Ishikawa (cell line): ENCODE results near the gene CCNK.

ENCODE experiments used
- CEBPB ChIP-seq: IDR thresholded peaks from 2 replicates; pipeline ENCODE4 v1.6.1; 2012
- CREB1 ChIP-seq: IDR thresholded peaks from 2 replicates; pipeline ENCODE4 v1.6.1; 2012; ENCODE audit warnings: low read depth
- EGR1 ChIP-seq: IDR thresholded peaks from 2 replicates; pipeline ENCODE4 v1.6.1; 2012
- EP300 ChIP-seq: IDR thresholded peaks from 2 replicates; pipeline ENCODE4 v1.6.1; 2012; ENCODE audit warnings: borderline replicate concordance
- FOXM1 ChIP-seq: IDR thresholded peaks from 2 replicates; pipeline ENCODE4 v1.6.1; 2012; ENCODE audit warnings: low read depth, borderline replicate concordance
- NFIC ChIP-seq: IDR thresholded peaks from 2 replicates; pipeline ENCODE4 v1.6.1; 2012
- RAD21 ChIP-seq: IDR thresholded peaks from 2 replicates; pipeline ENCODE4 v1.6.1; 2012; ENCODE audit warnings: low read depth
- TAF1 ChIP-seq: IDR thresholded peaks from 2 replicates; pipeline ENCODE4 v1.6.1; 2012; ENCODE audit warnings: low read depth, mild to moderate bottlenecking
- TCF12 ChIP-seq: IDR thresholded peaks from 2 replicates; pipeline ENCODE4 v1.6.1; 2012; ENCODE audit warnings: low read depth
- TEAD4 ChIP-seq: IDR thresholded peaks from 2 replicates; pipeline ENCODE4 v1.6.1; 2012
- YY1 ChIP-seq: IDR thresholded peaks from 2 replicates; pipeline ENCODE4 v1.6.1; 2012; ENCODE audit warnings: low read depth
- ZBTB7A ChIP-seq: IDR thresholded peaks from 2 replicates; pipeline ENCODE4 v1.6.1; 2012; ENCODE audit warnings: low read depth
- TF ChIP-seq, protein P1 (sequence below): IDR thresholded peaks from 2 replicates; pipeline ENCODE4 v1.6.1; 2012; ENCODE audit warnings: low read depth, mild to moderate bottlenecking
- TF ChIP-seq, protein P2 (sequence below): IDR thresholded peaks from 2 replicates; pipeline ENCODE4 v1.6.1; 2012
- TF ChIP-seq, protein P3 (sequence below): IDR thresholded peaks from 2 replicates; pipeline ENCODE4 v1.6.1; 2012

Gene CCNK

DNA sequence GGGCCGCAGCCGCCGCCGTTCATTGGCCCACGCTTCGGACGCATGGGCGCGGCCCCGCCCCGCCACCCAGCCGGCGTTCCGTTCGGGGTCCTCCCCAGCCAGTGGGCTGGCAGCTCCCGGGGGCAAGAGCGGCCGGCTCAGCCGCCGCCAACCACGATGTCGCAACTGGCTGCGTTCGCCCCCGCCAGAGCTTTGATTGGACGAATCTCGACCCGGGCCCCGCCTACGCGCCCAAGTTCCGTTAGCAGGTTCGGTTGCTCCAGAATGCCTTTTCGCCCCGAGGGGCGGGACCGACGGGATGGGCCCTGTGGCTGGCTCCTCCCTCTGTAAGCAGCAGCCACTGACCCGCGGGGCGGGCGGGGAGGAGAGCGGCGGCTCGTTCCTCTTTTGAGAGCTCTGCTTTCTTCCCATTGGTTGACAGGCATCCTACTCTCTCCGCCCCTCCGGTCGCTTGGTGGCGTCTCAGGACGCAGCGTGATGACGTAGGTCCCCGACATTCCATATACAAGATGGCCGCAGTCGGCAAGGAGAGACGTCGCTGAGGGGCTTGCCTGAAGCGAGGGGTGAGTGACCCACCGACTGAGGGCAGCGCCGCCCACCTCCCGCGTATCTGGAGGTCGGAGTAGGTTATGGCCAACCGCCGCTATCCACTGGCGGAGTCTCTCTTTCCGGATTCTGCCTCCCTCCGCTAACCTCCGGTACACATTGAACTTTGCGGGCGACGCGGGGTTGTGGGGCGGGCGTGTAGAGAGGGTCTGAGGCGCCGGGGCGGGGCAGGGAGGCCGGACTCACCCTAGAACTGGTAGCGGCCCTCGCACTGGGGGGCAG is at the start of gene CCNK:
Gene CCNK, plus strand, starts transcription at position 493 of the 828 bp plus-strand sequence. CDS start 11,269 bp downstream, outside the sequence.
- TF ChIP-seq ZBTB7A = no peak
- TF ChIP-seq EP300 = no peak
- TF ChIP-seq CEBPB = peak; percentile 85
- TF ChIP-seq, protein P1, sequence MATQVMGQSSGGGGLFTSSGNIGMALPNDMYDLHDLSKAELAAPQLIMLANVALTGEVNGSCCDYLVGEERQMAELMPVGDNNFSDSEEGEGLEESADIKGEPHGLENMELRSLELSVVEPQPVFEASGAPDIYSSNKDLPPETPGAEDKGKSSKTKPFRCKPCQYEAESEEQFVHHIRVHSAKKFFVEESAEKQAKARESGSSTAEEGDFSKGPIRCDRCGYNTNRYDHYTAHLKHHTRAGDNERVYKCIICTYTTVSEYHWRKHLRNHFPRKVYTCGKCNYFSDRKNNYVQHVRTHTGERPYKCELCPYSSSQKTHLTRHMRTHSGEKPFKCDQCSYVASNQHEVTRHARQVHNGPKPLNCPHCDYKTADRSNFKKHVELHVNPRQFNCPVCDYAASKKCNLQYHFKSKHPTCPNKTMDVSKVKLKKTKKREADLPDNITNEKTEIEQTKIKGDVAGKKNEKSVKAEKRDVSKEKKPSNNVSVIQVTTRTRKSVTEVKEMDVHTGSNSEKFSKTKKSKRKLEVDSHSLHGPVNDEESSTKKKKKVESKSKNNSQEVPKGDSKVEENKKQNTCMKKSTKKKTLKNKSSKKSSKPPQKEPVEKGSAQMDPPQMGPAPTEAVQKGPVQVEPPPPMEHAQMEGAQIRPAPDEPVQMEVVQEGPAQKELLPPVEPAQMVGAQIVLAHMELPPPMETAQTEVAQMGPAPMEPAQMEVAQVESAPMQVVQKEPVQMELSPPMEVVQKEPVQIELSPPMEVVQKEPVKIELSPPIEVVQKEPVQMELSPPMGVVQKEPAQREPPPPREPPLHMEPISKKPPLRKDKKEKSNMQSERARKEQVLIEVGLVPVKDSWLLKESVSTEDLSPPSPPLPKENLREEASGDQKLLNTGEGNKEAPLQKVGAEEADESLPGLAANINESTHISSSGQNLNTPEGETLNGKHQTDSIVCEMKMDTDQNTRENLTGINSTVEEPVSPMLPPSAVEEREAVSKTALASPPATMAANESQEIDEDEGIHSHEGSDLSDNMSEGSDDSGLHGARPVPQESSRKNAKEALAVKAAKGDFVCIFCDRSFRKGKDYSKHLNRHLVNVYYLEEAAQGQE = no peak
- TF ChIP-seq, protein P2, sequence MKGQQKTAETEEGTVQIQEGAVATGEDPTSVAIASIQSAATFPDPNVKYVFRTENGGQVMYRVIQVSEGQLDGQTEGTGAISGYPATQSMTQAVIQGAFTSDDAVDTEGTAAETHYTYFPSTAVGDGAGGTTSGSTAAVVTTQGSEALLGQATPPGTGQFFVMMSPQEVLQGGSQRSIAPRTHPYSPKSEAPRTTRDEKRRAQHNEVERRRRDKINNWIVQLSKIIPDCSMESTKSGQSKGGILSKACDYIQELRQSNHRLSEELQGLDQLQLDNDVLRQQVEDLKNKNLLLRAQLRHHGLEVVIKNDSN = no peak
- TF ChIP-seq RAD21 = no peak
- TF ChIP-seq, protein P3, sequence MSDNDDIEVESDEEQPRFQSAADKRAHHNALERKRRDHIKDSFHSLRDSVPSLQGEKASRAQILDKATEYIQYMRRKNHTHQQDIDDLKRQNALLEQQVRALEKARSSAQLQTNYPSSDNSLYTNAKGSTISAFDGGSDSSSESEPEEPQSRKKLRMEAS = no peak; the same call in 1 of the 2 replicates
- TF ChIP-seq TAF1 = peak; percentile 90
- TF ChIP-seq YY1 = peak; percentile 98
- peak; percentile 71 for TF ChIP-seq TEAD4
- peak; percentile 49; the same call in 1 of the 2 replicates for TF ChIP-seq TCF12
- TF ChIP-seq NFIC = no peak
- TF ChIP-seq EGR1 = peak; percentile 96
- no peak; the same call in 1 of the 2 replicates for TF ChIP-seq FOXM1
- peak; percentile 98 for TF ChIP-seq CREB1

DNA sequence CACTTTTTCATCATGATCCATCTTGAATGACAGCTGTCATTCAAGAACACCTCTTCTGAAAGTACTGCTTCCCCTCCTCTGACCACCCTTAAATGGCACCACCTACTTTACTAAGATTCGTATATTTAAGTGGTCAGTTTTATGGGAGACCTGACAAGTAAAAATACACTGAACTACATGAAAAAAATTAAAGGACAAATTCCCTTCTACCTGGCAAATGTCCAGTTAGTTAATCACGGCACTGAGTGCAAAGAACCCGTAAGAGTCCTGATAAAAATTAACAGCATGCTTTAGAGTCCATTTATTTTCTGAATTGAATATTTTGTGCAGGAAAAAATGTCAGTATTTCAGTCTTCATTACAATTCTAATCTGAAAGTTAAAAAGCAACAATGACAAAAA is 49.2 kb upstream of the CCNK start:
- TF ChIP-seq ZBTB7A = no peak
- no peak for TF ChIP-seq TCF12

DNA sequence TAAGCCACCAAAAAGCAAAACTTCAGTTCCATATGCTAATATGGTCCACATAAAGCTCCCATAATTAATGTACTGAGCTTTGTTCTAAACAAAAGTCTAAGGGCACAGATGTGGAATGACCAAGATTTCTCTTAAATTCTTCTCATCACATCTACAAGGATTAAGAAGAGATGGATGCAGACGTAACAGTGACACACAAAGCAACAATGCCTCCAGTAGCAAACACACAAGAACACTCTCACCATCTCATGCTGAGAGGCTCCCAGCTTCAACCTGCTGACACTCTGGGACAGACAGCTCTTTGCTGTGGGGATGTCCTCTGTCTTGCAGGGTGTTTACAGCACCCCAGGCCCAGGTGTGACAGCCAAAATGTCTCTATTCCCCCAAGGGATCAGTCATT is 48.7 kb upstream of the CCNK start:
- TF ChIP-seq EGR1 (no peak), NFIC (no peak), TAF1 (no peak), EP300 (no peak), FOXM1 (no peak), TCF12 (no peak), CREB1 (no peak), RAD21 (no peak), CEBPB (no peak), YY1 (no peak), ZBTB7A (no peak), TEAD4 (no peak)
- TF ChIP-seq, protein P2 = no peak
- TF ChIP-seq, protein P3 = no peak
- TF ChIP-seq, protein P1 = no peak

DNA sequence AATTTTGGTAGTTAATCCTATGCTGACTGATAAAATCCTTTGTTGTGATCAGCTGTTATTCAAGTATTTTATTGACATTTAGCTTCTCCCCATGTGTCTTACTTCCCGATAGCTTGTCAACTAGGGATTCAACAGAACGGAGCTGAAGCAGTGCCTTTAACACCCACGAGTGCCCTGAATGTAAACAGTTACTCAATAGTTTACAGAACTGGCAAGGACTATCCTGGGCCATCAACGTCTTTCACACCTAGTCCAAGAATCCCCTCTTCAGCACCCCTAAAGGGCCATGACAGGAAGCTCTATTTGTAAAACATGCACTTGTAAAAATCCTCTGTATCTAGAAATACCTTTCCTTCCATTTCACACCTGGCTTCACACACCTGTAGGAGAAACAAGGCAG is 45.9 kb upstream of the CCNK start:
- TF ChIP-seq EP300 (no peak), RAD21 (no peak), FOXM1 (no peak), YY1 (no peak), CEBPB (no peak), TAF1 (no peak), TEAD4 (no peak), CREB1 (no peak), EGR1 (no peak), TCF12 (no peak), NFIC (no peak)
- TF ChIP-seq, protein P3 = no peak
- TF ChIP-seq, protein P1 = no peak
